ENCODE data around the gene DISP3.

DISP3 gene

GRCh38 chr1:11525516-11525915, 46.6 kb downstream of the DISP3 start:
- in situ Hi-C loops (cut with MboI; ENCODE audit: low sequenced_read_pairs), result no loop called here

- in situ Hi-C loops (cut with MboI; ENCODE audit: low sequenced_read_pairs), result no loop called here
These were observed 47.3 kb downstream of the DISP3 start for GRCh38 chr1:11526071-11526895.

GRCh38 chr1:11527541-11528452, 48.8 kb downstream of the DISP3 start:
- in situ Hi-C loops (cut with MboI; ENCODE audit: low sequenced_read_pairs), result no loop called here

GRCh38 chr1:11528611-11529261, 49.8 kb downstream of the DISP3 start:
- in situ Hi-C loops (cut with MboI; ENCODE audit: low sequenced_read_pairs), result no loop called here

GRCh38 chr1:11529330-11529729, 50.4 kb downstream of the DISP3 start:
- in situ Hi-C loops (cut with MboI; ENCODE audit: low sequenced_read_pairs), result no loop called here

GRCh38 chr1:11529763-11530730, 51.1 kb downstream of the DISP3 start:
- in situ Hi-C loops (cut with MboI; ENCODE audit: low sequenced_read_pairs), result no loop called here

GRCh38 chr1:11530731-11531311, 51.9 kb downstream of the DISP3 start:
- in situ Hi-C loops (cut with MboI; ENCODE audit: low sequenced_read_pairs), result no loop called here

- in situ Hi-C loops (cut with MboI; ENCODE audit: low sequenced_read_pairs), result no loop called here
These were observed 52.4 kb downstream of the DISP3 start for GRCh38 chr1:11531314-11531870.

- in situ Hi-C loops (cut with MboI; ENCODE audit: low sequenced_read_pairs), result no loop called here
These were observed 53.0 kb downstream of the DISP3 start for GRCh38 chr1:11531943-11532342.

GRCh38 chr1:11533790-11534787, 55.1 kb downstream of the DISP3 start:
- in situ Hi-C loops (cut with MboI; ENCODE audit: low sequenced_read_pairs), result no loop called here

GRCh38 chr1:11534846-11535245, 55.9 kb downstream of the DISP3 start:
- in situ Hi-C loops (cut with MboI; ENCODE audit: low sequenced_read_pairs), result no loop called here

GRCh38 chr1:11535316-11535715, 56.4 kb downstream of the DISP3 start:
- in situ Hi-C loops (cut with MboI; ENCODE audit: low sequenced_read_pairs), result no loop called here

GRCh38 chr1:11535761-11536572, 57.0 kb downstream of the DISP3 start:
- in situ Hi-C loops (cut with MboI; ENCODE audit: low sequenced_read_pairs), result no loop called here

- in situ Hi-C loops (cut with MboI; ENCODE audit: low sequenced_read_pairs), result no loop called here
These were observed 57.8 kb downstream of the DISP3 start for GRCh38 chr1:11536573-11537379.

GRCh38 chr1:11537380-11537764, 58.4 kb downstream of the DISP3 start:
- in situ Hi-C loops (cut with MboI; ENCODE audit: low sequenced_read_pairs), result no loop called here

GRCh38 chr1:11537854-11538591, 59.1 kb downstream of the DISP3 start:
- in situ Hi-C loops (cut with MboI; ENCODE audit: low sequenced_read_pairs), result no loop called here
